CD4-positive, alpha-beta T cell treated with Interferon gamma for 1 hour (primary cell): ENCODE measurements around the gene CLCN4.

Experiments
- DNase-seq: peaks from one replicate; pipeline ENCODE4 v3.0.0-alpha.2; 2020

Gene CLCN4

DNA sequence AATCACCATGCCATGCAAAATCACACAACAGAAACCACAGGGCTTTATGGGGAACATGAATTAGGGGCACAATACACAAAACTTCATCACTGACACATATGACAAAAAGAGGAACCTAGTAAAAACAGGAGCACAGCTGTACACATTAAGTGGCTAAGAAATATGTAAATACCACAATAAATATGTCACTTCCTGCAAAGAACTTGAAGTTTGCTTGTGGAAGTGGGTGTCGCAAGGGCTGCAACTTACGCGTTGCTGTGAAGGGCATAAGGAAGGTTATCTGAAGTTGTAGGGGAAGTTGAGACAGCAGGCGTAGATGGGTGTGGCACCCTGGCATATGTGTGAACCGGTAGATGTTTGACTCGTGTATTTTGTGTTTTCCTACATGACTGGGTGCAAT is 42.4 kb downstream of the CLCN4 start:
- DNase-seq = peak; percentile 81

DNA sequence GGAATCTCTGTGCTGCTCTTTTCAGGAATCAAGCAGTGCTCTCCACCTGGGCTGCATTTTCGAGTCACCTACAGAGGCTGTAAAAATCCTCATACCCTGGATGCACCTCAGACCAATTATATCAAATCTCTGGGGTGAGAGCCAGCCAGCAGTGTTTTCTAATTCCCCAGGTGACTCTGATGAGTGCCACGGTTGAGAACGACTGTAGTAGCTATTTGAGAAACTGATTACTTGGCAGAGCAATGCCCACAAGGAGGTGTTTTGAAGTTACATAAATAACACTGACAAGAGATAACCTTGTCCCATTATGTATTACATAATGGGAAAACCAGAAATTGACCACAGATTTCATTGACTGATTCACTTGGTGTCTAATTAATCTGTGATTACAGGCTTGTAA is 46.8 kb downstream of the CLCN4 start:
- DNase-seq = no peak

DNA sequence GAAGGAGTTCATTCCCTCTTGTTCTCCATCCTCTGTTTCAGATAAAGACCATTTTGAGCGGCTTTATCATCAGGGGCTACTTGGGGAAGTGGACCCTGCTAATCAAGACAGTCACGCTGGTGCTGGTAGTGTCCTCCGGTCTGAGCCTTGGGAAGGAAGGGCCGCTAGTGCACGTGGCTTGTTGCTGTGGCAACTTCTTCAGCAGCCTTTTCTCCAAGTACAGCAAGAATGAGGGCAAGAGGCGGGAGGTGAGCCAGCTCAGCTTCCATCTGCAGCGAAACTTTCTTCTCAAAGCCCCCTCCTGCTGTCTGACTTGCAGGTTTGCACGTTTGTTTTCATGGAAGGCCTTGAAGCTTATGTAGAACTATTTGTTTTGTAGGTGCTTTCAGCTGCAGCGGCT is 49.5 kb downstream of the CLCN4 start:
- DNase-seq = no peak

DNA sequence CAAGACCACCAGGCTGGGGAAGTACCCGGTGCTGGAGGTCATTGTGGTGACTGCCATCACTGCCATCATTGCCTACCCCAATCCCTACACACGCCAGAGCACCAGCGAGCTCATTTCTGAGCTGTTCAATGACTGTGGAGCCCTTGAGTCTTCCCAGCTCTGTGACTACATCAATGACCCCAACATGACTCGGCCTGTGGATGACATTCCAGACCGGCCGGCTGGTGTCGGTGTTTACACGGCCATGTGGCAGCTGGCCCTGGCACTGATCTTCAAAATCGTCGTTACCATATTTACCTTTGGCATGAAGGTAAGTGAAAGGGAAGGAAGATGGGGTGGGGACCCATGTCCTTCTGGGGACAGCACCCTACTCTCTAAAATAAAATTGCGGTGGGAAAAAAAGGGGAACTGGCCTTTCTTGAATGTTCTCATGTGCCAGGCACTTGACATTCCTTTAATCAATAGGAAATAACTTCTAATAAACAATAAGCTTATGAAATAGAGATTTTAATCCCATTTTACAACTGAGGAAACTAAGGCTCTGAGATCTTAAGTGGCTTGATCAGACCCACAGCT is 51.6 kb downstream of the CLCN4 start:
- no peak for DNase-seq

DNA sequence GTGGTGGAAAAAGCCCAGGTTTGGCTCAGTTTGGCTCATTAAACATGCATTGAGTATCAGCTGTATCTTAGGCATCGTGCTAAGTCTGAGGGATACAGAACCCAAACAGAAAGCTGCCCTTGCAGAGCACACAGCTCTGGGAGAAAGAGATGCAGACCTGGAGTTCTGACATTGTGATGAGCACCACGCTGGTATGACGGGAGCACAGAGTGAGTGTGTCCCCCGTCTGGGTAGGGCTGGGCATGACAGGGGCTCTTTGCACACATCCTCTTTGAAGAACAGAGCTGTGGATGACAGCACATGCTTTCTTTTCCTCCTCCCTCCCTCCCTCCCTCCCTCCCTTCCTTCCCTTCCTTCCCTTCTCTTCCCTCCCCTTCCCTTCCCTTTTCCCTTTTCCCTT is 52.2 kb downstream of the CLCN4 start:
- DNase-seq = no peak

DNA sequence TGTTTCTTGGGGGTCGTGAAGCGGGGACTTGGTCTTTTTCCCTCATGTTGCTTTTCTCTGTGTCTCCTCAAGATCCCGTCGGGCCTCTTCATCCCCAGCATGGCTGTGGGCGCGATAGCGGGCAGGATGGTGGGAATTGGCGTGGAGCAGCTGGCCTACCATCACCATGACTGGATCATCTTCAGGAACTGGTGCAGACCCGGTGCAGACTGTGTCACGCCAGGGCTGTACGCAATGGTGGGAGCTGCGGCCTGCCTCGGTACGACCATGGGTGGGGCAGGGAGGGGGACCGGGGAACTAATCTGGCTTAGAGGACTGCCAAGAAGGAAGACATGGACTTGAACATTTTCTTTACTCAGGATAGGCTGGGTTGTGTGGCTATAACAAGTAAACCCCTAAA is 55.6 kb downstream of the CLCN4 start:
- no peak for DNase-seq

DNA sequence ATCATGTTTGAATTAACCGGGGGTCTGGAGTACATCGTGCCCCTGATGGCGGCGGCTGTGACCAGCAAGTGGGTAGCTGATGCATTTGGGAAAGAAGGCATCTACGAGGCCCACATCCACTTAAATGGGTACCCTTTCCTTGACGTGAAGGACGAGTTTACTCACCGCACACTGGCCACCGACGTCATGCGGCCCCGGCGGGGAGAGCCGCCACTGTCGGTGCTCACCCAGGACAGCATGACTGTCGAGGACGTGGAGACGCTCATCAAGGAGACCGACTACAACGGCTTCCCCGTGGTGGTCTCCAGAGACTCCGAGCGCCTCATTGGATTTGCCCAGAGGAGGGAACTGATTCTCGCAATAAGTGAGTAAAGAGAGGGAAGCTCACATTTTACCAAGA is 56.9 kb downstream of the CLCN4 start:
- DNase-seq = no peak

DNA sequence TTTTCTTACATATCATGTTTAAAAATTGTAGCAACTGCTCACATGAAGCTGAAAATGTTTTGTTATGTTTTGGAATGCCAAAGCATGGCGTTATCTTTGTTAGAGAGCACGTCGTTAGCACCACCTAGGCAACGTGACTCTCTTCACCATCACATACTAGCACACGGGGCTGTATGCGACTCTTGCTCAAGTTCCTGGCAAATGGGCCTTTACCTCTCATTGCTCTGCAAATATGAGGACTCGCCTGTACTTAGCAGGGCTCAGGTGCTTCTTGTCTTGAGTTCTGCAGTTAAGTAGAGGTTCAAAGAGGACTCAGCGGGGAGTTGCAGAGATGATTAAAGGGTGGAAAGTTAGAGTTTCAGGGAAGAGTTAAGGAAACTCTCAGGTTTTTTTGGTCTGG is 59.4 kb downstream of the CLCN4 start:
- no peak for DNase-seq

DNA sequence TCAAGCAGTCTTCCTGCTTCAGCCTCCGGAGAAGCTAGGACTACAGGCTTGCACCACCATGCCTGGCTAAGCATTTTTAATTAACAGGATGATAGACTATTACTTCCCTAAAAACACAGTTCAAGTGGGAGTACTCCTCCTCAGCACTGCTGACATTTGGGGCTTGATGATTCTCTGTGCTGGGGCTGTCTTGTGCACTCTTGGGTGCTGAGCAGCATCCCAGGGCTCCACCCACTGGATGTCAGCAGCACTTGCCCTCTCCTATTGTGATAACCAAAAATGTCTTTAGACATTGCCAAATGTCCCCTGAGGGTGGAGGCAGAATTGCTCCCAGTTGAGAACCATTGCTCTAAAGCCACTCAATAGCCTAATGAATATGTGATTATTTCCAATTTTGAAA is 60.4 kb downstream of the CLCN4 start:
- no peak for DNase-seq

DNA sequence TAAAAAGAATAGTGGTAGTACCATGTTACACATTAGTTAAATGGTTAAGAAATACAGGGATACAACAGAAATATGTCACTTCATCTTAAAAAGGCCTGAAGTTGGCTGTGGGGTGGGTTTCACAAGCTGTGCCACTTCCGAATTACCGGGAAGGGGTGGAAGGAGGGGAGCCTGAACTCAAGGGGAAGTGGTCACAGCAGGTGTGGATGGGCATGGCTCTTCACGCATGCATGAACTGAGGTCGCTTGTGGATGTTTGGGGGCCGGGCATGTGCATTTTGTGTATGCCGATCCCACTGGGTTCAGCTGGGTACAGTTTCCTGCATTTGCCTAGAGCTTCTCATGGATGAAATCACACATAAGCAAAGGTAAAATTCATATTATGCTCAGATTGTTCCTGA is 64.9 kb downstream of the CLCN4 start:
- no peak for DNase-seq

DNA sequence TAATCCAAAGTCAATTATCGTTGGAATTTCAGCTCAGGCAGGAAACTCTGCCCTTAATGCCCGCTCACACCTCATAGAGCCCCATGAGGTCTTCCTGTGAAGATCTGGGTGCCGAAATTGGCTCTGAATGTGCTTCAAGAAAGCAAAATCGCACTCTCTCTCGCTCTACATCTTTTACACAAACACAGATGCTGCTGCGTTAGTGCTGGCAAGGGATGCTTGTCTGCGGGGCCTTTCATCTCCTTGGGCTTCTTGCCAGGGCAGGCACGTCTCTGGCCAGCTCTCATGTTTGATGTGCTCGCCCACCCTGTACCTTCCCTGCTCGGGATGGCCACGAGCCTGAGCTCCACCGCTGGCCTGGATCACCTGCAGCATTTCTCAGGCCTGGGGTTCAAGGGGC is 66.5 kb downstream of the CLCN4 start:
- no peak for DNase-seq

DNA sequence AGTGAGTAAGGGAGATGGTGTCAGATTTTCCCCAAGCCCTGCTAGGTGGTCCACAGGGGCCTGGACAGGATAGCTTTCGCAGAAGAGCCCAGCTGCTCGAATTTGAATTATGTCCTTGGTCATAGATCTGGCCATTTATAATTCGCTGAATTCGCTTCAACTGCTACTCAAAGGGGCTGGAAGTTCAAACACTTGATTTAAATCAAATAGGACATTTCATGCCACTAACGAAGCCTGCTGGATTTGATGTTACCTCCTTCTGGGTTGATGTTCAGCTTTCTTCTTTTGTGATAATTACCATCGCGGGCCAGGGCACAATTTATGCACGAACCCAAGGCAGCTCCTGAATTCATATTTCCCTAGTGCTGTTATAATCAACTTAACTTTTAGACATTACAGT is 67.0 kb downstream of the CLCN4 start:
- DNase-seq = no peak

DNA sequence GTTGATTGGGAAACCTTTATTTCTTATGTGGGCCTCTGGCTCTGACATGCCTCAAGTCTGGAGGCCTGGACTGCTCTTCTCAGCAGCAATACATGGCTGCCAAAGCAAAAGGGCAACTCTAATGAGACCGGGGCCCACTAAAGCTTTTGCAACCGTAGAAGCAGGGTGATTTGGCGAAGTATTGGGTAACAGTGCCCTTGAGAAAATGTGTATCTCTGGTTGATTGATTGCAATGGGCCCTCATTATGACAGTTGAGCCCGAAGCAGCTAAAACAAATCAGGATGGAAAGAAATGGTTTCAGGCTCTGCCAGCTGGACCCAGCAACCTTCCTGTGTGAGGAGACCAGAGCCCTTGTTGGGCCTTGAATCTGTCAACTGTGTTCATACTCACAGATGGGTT is 73.4 kb downstream of the CLCN4 start:
- DNase-seq = no peak

DNA sequence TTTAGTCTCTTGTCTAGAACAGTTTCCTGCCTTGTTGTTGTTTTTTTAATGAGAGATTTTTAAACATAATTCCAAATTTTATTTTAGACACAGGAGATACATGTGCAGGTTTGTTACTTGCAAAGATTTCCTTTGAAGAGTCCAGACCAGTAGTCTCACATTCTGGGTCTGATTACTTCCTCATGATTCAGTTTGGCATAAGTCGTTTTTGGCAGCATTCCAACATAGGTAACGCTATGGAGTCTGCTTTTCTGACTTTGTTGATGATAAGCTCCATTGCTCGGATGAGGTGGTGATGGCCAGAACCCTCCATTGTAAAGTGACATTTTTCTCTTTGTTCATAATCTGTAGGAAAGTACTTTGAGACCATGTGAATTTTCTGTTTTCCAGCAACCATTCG is 74.7 kb downstream of the CLCN4 start:
- no peak for DNase-seq

DNA sequence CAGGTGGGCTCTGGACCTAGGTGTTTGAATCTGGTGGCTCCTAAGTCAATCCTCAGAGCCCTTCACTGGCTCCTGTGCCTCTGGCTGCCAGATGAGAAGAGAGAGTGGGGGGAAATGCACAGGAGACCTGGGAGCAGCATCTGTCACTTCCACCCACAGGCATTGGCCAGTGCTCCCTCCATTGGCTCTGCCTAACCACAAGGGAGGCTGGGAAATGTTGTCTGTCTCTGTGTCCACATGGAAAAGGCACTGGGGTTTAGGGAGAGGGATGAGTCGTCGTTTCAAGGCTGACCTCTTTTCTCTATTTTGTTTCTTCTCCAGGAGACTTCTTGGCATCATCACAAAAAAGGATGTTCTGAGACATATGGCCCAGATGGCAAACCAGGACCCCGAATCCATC is 76.4 kb downstream of the CLCN4 start:
- DNase-seq = no peak

DNA sequence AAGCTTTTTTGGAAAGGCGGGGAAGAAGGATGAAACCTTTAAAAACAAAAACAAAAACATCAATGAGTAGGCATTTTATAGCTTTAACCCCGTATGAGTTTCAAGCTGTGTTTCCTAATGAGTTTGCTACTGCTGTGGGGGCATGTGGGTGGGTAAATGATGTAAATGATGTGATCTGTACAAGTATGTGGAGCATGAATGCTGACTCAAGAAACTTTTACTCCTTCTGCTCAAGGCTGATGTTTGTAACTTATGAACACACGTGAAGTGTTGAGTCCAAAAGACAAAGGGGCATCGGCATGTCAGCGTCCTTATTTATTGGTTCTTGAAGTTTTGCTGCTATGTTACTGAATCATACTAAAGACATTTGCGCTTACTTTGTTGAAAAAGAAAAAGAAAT is 76.9 kb downstream of the CLCN4 start:
- no peak for DNase-seq

DNA sequence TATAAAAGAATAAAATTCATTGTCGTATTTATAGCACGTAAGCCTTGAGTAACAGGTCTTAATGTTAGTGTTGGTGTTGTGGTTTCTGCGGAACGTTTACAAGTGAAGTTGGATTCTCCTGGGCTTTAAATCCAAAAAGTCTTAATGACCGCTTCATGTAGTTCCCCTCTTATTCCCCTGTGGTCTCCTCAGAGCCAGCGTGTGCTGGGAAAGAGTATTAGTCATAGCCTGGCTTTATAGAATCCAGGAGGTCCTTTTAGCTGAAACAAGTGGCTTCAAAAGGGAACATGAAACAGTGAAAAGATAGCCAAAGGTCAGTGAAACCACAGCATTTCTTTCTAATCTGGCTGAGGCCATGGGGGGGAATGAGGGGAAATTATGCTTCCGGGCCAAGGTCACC is 79.1 kb downstream of the CLCN4 start:
- no peak for DNase-seq

DNA sequence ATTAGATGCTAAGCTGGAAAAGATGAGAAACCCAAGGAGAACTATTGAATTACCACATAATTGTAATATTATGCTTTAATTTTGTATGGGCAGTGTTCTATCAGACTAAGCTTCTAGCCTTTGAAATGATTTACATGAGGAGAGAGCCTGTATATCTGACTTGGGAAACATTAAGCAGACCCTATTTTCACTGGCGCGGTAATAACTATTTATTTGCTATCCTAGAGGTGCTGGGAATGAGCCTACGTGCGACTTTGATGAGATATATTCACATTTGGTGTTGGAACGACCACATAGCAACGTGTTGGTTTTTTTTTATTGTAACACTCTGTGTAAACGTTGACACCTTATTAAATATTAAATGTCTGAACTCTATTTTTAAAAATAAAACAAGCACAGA is 80.5 kb downstream of the CLCN4 start:
- DNase-seq = no peak

DNA sequence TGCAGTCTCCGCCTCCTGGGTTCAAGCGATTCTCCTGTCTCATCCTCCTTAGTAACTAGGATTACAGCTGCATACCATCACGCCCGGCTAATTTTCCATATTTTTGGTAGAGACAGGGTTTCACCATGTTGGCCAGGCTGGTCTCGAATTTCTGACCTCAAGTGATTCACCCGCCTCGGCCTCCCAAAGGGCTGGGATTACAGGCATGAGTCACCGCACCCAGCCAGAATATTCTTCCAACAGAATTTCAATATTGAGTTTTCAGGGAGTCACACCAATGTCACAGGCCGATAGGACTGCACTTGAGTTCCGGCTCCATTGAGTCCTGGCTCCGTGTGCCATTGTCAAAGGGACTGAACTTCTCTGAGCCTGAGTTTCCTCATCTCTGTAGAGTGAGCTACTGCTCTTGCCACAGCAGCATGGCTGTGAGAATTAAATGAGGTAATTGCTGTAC is 82.9 kb downstream of the CLCN4 start:
- no peak for DNase-seq

DNA sequence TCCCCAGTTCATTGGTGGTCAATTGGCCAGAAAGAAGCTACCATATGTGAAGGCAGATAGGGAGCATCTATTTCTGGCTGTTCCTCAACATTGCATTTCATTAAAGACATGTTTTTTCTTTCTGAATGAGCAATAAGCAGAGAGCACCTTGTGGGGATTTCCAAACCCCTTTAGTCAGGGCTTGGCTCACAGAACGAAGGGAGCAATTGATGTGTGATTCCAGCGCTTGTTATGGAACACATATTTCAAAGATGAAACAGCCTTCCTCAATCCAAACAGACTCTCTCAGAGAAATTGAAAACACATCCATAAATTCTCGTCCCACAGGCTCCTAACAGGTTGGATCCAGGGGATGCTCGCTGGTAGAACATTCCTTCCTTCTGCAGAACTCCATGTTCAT is 84.1 kb downstream of the CLCN4 start:
- DNase-seq = no peak

DNA sequence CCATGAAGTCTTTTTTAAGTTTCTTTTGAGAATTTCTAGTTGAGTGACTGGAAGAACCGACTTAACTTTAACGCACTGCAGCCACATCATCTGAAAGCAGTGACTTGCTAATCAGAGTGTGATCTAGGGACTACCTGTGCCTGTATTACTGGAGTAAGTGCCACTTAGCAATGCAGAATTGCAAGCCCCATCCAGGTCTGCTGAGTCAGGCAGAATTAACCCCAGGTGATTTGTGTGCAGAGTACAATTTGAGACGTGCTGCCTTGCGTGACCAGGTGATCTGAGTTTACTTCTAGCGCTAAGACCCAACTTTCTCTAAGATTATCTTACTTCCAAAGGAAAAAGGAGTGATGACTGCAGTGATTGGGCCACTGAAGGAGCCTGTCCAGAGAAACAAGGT is 85.3 kb downstream of the CLCN4 start:
- DNase-seq = no peak

DNA sequence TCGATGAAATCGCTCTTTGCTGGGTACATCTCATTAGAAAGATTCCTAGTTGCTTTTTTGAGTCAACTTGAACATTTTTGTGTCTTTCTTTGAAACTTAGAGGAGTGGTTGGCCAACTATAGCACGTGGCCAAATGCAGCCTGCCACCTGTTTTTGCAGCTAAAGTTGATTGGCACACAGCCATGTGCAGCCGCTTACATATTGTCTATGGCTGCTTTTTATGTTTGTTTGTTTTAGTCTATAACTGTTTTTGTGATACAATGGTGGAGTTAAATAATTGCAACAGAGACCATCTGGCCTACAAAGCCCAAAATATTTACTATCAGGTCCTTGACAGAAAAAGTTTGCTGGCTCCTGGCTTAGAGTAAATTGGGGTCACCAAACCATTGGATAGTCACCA is 86.3 kb downstream of the CLCN4 start:
- DNase-seq = no peak

DNA sequence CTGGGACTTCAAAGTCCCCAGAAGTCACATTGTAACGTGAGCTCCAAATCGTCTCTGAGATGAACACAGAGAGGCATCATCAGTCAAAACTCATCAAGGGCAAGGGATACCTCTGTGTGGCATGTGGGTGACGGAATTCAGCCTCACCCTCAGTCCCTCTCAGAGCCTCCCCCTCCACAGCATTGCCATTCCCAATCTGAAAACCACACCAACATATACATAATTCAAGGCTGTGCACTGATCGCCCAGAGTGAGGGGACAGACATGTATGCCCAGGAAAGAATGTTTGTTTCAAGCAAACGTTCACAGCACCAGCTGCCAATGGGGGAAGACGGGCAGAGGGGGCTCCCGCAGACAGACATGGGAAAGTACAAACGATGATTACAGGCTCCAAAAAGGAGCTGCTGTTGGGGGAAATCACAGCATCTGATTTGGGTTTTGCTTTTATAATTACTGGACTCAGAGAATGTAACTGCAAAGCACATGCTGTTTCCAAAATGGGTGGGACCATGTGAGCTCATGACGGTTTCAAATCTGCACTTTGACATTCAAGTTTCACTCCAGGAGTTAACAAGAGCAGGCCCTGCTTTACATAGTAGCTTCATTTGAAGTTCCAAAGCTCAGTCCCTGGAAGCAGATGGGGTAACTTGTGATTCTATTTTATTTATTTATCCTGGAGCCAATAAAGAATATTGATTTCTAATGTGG is 88.3 kb downstream of the CLCN4 start:
- no peak for DNase-seq

DNA sequence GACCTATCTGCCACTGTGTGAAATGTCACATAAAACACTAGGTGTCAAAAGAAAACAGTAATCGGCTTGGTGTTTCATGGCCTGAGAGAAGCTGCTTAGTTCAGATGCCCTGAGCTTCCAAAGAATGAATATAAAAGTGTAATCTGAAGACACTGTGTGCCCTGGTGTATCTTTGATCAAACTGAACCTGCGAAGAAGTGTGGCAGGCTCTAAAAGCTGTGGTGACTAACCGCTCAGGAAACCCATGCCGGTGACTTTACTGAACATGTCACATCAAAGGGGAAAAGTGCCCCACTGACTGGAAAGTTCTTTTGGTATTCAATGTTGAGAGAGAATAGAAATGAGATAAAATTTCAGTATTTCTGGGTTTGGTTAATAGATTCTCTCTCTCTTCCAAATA is 89.1 kb downstream of the CLCN4 start:
- no peak for DNase-seq

DNA sequence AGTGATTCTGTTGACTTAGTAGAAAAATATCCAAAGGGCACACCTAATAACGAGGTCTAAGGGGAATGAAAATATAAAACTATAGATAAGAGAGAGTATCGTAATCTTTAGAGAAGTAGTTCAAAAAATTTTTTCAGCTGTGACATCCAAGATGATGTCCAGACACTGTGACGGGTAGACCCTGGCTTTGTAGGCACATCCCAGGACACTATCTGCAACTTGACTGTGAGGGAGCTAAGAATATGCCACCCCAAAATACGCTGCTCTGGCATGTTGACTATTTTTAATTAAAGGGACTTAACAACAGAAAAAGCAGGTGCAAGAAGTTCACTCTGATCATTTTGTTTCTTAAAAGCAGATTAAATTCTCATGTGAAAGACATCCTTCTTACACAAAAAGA is 89.5 kb downstream of the CLCN4 start:
- DNase-seq = no peak
